GM12891 (cell line): ENCODE results near the gene EGLN1.

Experiments used
- DNase-seq: peaks from one replicate; pipeline ENCODE4 v3.0.0; 2011; ENCODE audit warnings: low spot score; ENCODE audit not compliant: insufficient read length
- FAIRE-seq: peaks from 2 replicates; lab custom pipeline; 2011; peaks lifted over from hg19 to GRCh38; lab: Jason Lieb, UNC
- PAX5 ChIP-seq: IDR thresholded peaks from 2 replicates; pipeline ENCODE4 v1.6.1; 2011; ENCODE audit warnings: low read length, moderate library complexity, mild to moderate bottlenecking; ENCODE audit not compliant: insufficient read depth, severe bottlenecking
- POLR2A ChIP-seq: IDR thresholded peaks from 2 replicates; pipeline ENCODE4 v1.6.1; 2011; ENCODE audit warnings: low read depth, low read length, control low read depth
- POLR2AphosphoS5 ChIP-seq: IDR thresholded peaks from 2 replicates; pipeline ENCODE4 v1.6.1; 2011; ENCODE audit warnings: low read depth, low read length, control low read depth
- POU2F2 ChIP-seq: IDR thresholded peaks from 2 replicates; pipeline ENCODE4 v1.6.1; 2011; ENCODE audit warnings: low read depth, mild to moderate bottlenecking, control low read depth, low read length, moderate library complexity
- SPI1 ChIP-seq: IDR thresholded peaks from 2 replicates; pipeline ENCODE4 v1.6.1; 2011; ENCODE audit warnings: low read depth, low read length, control low read depth
- TAF1 ChIP-seq: IDR thresholded peaks from 2 replicates; pipeline ENCODE4 v1.6.1; 2011; ENCODE audit warnings: low read depth, low read length, control low read depth

Gene EGLN1

DNA sequence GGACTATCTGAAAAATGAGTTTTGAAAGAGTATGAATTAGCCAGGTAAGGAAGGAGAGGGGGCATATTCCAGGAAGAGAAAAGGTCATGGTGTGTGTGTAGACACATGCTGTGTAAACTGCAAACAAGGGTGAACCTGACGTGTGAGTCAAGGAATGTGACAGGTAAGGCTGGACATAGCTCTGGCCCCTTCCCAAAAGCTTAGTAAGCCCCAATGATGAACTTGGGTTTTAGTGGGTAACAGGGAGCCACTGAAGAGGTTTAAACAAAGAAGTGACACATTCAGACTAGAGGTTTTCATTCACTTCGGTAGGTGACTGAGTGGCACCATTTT lies 36.7 kb downstream of the EGLN1 start:
- DNase-seq (no peak), FAIRE-seq (peak; percentile 41)
- TF ChIP-seq POLR2AphosphoS5 = no peak
- TF ChIP-seq POLR2A = no peak
- TF ChIP-seq TAF1 = no peak
- no peak for TF ChIP-seq POU2F2
- no peak for TF ChIP-seq SPI1
- TF ChIP-seq PAX5 = no peak

DNA sequence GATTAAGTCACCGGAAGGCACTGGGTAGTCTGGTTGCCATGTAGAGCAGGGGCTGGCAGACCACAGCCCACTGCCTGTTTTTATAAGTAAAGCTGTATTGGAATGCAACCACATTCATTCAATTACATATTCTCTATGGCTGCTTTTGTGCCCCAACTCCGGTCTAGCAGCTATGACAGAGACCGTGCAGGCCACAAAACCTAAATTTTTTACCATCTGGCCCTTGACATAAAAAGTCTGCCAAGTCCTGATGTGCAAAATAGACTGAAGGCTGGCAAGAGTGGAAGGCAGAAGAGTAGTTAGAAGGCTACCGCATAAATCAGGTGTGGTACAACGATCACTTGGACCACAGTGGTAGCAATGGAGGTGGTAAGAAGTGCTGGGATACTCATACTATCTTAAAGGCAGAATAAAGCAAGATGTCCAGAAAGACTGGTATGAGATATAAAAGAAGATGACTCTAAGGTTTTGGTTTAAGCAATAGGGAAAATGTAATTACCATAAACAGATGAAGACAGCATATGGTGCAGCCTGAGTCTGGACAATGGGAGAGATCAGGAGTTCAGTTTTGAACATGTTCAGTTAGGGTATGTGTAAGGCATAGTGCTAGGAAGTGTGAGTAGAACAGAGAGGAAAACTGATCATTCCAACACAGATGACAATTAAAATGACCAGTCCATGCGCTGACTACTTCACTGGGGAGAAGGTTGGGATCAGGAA lies 37.2 kb downstream of the EGLN1 start:
- DNase-seq (no peak), FAIRE-seq (peak; percentile 63)
- TF ChIP-seq POU2F2 (no peak), PAX5 (no peak), TAF1 (no peak), POLR2AphosphoS5 (no peak), SPI1 (no peak), POLR2A (no peak)

DNA sequence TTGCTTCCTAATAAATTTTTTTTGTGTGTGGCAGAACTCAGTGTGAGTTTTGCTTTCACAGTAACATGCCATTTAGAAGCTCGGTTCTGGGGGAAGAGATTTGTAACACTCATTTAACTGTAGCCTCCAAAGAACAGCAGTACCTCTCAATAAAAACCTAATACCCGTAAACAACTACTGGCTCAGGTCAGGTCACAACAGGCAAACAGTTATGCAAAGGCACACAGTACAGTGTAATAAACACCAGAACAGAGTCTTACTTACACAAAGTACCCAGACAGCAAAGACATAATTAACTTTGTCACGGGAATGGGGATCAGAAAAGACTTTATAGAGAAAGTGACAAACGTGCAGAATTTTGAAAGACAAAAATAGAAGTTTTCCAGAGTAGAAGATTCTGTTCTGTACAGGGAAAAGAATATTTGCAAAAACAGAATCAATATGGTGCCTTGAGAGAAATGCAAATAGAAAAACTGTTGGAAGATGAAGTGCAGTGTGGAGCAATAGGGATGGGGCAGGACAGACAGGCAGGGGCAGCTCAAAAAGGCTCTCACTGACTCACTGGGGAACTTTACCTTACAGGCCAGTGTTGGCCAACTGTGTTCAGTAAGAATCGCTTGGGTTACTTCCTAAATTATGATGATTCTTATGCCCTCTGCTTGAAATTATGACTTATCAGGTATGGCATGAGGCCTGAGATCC lies 38.8 kb downstream of the EGLN1 start:
- no peak for DNase-seq

DNA sequence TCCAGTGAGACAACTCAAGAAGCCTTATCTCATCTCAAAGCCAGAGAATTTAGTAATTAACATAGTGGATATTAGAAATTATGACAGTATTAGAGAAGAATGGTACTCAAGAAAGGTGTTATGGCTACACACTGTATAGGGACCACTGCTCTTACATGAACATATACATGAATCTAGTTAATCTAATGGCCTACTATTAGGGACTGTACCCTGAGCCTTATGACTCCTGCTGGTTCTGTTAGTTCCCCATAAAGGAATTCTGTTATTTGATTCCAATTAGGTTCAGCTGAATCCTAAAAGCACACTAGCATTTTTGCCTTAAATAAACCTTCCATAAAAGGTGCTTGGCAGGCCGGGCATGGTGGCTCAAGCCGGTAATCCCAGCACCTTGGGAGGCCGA lies 39.7 kb downstream of the EGLN1 start:
- TF ChIP-seq PAX5 = no peak
- TF ChIP-seq POU2F2 = no peak
- no peak for TF ChIP-seq TAF1
- TF ChIP-seq POLR2AphosphoS5 = no peak
- TF ChIP-seq POLR2A = no peak
- TF ChIP-seq SPI1 = no peak
- no peak for FAIRE-seq
- DNase-seq = no peak

More for the DNA sequence above, 38.8 kb downstream of the EGLN1 start:
- no peak for TF ChIP-seq SPI1
- no peak for TF ChIP-seq POU2F2
- no peak for TF ChIP-seq POLR2AphosphoS5
- no peak for TF ChIP-seq PAX5
- no peak for TF ChIP-seq POLR2A
- TF ChIP-seq TAF1 = no peak
- no peak for FAIRE-seq

DNA sequence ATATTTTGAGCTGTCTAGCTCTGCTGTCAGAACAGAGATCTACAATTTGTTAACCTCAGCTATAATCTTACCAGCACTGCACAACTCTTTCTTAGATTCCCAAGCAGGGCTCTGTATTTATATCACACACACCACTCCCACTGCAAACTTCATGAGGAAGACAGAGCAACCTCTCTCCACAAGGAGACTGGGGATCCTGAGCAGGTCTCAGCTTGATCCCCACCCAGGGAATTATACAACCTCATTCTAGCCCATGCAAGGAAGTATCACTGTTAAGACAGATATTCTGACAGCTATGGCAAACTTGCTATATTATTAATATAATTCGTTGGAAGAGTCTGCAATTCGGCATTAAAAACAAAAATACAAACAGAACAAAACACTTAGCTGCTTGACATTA lies 40.4 kb downstream of the EGLN1 start:
- TF ChIP-seq POU2F2 (no peak), POLR2AphosphoS5 (no peak), TAF1 (no peak), SPI1 (no peak)
- no peak for FAIRE-seq
- DNase-seq = no peak

DNA sequence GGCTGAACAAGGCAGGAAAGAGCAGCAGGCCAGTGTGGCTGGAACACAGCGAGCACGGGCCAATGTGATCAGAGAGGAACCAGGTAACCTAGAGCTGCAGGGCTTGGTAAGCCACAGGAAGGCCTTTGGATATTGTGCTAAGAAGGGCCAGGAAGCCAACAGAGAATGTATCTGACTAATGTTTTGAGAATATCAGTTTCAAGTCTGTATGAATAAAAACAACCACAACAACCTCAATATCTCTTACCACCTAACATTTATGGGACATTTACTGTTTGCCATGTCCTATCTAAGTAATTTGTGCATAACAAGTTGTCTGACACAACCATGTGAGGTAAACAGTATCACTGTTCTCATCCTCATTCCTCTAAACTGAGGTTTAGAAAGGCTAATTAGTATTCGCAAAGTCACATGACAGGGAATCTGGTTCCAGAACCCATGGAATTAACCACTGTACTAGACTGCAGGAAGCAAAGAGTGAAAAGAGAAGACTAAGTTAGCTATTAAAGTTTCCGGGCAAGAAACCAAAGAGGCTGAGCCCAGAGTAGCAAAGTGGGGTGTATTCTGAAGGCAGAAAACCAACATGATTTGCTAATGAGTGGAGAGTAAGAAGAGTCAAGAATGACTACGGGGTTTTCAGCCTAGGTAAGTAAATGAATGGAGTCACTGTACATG lies 45.1 kb downstream of the EGLN1 start:
- TF ChIP-seq SPI1 (peak; percentile 56), POU2F2 (no peak), POLR2AphosphoS5 (no peak), POLR2A (no peak)
- peak; percentile 82 for FAIRE-seq
- no peak for DNase-seq

DNA sequence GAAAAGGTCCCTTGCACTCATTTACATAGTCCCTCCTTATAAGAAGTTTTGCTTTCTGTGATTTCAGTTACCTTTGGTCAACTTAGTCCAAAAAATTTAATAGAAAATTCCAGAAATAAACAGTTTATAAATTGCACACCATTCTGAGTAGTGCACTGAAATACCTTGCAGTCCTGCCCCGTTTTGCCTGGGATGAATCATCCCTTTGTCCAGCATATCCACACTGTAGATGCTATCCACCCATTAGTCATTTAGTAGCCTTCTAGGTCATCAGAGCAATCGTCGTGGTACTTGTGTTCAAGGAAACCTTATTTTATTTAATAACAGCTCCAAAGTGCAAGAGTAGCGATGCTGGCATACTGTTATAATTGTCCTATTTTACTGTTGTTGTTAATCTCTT lies 46.0 kb downstream of the EGLN1 start:
- no peak for TF ChIP-seq POLR2AphosphoS5
- TF ChIP-seq TAF1 = no peak
- no peak for TF ChIP-seq POLR2A
- no peak for TF ChIP-seq SPI1
- no peak for TF ChIP-seq PAX5
- TF ChIP-seq POU2F2 = no peak
- no peak for DNase-seq
- FAIRE-seq = no peak

DNA sequence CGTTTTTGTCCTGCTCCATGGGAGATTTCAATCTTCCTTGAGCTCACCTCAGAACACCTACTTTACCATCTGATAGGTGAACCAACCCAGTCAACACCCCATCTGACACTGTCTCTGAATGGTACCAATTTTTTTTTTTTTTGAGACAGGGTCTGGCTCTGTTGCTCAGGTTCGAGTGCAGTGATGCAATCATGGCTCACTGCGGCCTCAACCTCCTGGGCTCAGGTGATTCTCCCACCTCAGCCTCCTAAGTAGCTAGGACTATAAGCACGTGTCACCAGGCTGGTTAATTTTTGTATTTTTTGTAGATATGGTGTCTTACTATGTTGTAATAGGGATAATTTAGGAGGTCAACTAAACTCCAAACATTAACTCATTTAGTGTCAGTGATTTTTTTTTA lies 47.7 kb downstream of the EGLN1 start:
- TF ChIP-seq POU2F2 (no peak), TAF1 (no peak), POLR2A (no peak), PAX5 (no peak), POLR2AphosphoS5 (no peak), SPI1 (no peak)
- DNase-seq (no peak), FAIRE-seq (no peak)

DNA sequence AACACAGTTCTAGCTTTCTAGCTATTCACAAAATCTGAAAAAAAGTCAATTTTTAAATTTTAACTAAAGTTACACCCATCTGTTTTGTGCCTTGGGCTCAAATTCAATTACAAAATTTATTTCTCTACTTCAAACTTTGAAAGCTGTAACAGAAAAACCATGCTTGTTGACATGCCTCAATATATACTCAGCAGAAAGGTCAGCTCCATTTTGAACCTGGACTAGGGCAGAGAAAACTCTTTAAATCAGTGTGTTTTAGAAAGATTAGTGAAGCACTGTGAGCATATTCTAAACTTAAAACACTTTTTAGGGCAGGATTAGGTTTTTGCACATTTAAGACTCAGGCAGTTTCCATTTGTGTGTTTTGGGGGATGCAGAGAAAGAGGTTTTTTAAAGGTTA lies 49.6 kb downstream of the EGLN1 start:
- DNase-seq (no peak), FAIRE-seq (no peak)
- no peak for TF ChIP-seq TAF1
- no peak for TF ChIP-seq POLR2AphosphoS5

DNA sequence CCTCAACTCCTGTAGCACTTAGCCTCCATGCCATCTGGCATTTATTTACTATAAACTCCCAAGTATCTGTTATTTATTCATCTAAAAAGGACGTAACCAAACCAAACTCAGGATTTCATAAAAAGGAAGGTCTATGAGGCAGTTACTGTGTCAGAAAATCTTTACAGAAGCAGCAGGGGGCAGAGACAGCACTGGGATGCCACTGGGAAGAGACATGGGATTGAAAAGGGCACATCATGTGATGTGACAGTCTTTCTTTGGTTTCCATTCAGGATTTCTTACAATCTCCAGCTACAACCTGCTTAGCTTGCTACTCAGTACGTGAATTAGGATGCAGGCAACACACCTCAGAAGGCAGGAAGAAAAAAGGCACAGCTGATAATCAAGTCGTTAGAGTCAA lies 52.8 kb downstream of the EGLN1 start:
- no peak for DNase-seq
- no peak for FAIRE-seq
- TF ChIP-seq SPI1 (no peak), POU2F2 (no peak), PAX5 (no peak), POLR2AphosphoS5 (no peak), POLR2A (no peak), TAF1 (no peak)
